GM23338 (cell line): ENCODE measurements around the gene SPP1.

Experiments used
- CREB1 ChIP-seq: fragments of 250-450 bp; sonication (Bioruptor Pico); IDR thresholded peaks from 2 replicates; pipeline ENCODE4 v1.5.0; 2020; ENCODE audit warnings: low read depth, mild to moderate bottlenecking, moderate library complexity
- EZH2 ChIP-seq: fragments of 200-600 bp; sonication (generic); IDR thresholded peaks from one replicate; pipeline ENCODE4 v1.8.0; 2017; ENCODE audit warnings: antibody characterized with exemption, mild to moderate bottlenecking, low read depth; ENCODE audit not compliant: unreplicated experiment
- EZH2phosphoT487 ChIP-seq: fragments of 200-600 bp; sonication (generic); IDR thresholded peaks from one replicate; pipeline ENCODE4 v1.8.1; 2018; ENCODE audit warnings: antibody characterized with exemption; ENCODE audit not compliant: unreplicated experiment
- JUNB ChIP-seq: IDR thresholded peaks from one replicate; pipeline ENCODE4 v1.6.1; 2016; ENCODE audit warnings: antibody characterized with exemption; ENCODE audit not compliant: unreplicated experiment
- NANOG ChIP-seq: IDR thresholded peaks from 2 replicates; pipeline ENCODE4 v1.6.1; 2016; ENCODE audit warnings: antibody characterized with exemption, borderline replicate concordance
- POLR2AphosphoS5 ChIP-seq: IDR thresholded peaks from 2 replicates; pipeline ENCODE4 v1.6.1; 2016; ENCODE audit warnings: antibody characterized with exemption, low read depth
- STAT1 ChIP-seq: IDR thresholded peaks from one replicate; pipeline ENCODE4 v1.6.1; 2016; ENCODE audit warnings: antibody characterized with exemption; ENCODE audit not compliant: unreplicated experiment
- TF ChIP-seq, protein P1 (sequence below), 2 experiments: fragments of 200-600 bp in 1 of 2; sonication (generic) in 1 of 2; conservative IDR thresholded peaks; 2 replicates each; pipeline versions ENCODE4 v1.5.1 to v1.6.1; 2016 to 2017; ENCODE audit warnings: antibody characterized with exemption in 2 of 2, low read depth in 2 of 2, mild to moderate bottlenecking in 2 of 2, moderate library complexity in 1 of 2
- TF ChIP-seq, protein P2 (sequence below): IDR thresholded peaks from one replicate; pipeline ENCODE4 v1.6.1; 2018; ENCODE audit warnings: antibody characterized with exemption; ENCODE audit not compliant: unreplicated experiment

DNA sequence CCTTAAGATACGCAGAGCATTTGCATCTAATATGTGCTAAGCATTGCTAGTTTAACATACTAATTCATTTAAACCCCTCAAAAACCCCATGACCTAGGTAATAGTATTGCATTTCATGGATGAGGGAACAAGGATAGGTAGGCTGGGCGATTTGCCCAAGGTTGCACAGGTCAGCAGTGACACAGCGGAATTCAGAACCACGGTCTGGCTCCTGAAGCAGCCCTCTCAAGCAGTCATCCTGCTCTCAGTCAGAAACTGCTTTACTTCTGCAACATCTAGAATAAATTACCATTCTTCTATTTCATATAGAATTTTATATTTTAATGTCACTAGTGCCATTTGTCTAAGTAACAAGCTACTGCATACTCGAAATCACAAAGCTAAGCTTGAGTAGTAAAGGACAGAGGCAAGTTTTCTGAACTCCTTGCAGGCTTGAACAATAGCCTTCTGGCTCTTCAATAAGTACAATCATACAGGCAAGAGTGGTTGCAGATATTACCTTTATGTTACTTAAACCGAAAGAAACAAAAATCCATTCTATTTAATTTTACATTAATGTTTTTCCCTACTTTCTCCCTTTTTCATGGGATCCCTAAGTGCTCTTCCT, 555 bp upstream of the SPP1 start:
- TF ChIP-seq, protein P1, sequence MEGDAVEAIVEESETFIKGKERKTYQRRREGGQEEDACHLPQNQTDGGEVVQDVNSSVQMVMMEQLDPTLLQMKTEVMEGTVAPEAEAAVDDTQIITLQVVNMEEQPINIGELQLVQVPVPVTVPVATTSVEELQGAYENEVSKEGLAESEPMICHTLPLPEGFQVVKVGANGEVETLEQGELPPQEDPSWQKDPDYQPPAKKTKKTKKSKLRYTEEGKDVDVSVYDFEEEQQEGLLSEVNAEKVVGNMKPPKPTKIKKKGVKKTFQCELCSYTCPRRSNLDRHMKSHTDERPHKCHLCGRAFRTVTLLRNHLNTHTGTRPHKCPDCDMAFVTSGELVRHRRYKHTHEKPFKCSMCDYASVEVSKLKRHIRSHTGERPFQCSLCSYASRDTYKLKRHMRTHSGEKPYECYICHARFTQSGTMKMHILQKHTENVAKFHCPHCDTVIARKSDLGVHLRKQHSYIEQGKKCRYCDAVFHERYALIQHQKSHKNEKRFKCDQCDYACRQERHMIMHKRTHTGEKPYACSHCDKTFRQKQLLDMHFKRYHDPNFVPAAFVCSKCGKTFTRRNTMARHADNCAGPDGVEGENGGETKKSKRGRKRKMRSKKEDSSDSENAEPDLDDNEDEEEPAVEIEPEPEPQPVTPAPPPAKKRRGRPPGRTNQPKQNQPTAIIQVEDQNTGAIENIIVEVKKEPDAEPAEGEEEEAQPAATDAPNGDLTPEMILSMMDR (conservative IDR thresholded peaks at IDR 0.05; ENCODE audit: low read depth in 2 of 2), result no peak
- TF ChIP-seq EZH2 (no peak), POLR2AphosphoS5 (no peak), STAT1 (no peak), NANOG (no peak), EZH2phosphoT487 (no peak), CREB1 (no peak), JUNB (no peak)
- TF ChIP-seq, protein P2, sequence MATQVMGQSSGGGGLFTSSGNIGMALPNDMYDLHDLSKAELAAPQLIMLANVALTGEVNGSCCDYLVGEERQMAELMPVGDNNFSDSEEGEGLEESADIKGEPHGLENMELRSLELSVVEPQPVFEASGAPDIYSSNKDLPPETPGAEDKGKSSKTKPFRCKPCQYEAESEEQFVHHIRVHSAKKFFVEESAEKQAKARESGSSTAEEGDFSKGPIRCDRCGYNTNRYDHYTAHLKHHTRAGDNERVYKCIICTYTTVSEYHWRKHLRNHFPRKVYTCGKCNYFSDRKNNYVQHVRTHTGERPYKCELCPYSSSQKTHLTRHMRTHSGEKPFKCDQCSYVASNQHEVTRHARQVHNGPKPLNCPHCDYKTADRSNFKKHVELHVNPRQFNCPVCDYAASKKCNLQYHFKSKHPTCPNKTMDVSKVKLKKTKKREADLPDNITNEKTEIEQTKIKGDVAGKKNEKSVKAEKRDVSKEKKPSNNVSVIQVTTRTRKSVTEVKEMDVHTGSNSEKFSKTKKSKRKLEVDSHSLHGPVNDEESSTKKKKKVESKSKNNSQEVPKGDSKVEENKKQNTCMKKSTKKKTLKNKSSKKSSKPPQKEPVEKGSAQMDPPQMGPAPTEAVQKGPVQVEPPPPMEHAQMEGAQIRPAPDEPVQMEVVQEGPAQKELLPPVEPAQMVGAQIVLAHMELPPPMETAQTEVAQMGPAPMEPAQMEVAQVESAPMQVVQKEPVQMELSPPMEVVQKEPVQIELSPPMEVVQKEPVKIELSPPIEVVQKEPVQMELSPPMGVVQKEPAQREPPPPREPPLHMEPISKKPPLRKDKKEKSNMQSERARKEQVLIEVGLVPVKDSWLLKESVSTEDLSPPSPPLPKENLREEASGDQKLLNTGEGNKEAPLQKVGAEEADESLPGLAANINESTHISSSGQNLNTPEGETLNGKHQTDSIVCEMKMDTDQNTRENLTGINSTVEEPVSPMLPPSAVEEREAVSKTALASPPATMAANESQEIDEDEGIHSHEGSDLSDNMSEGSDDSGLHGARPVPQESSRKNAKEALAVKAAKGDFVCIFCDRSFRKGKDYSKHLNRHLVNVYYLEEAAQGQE, result no peak
